A549 (cell line): ENCODE results near the gene ZNF608.

Experiments
- BHLHE40 ChIP-seq: IDR thresholded peaks from 2 replicates; pipeline ENCODE4 v1.6.1; 2012; ENCODE audit warnings: low read depth, low read length, inconsistent platforms
- CBX2 ChIP-seq: fragments of 200-600 bp; sonication (generic); IDR thresholded peaks from 2 replicates; pipeline ENCODE4 v1.6.1; 2016; ENCODE audit warnings: low read depth, mild to moderate bottlenecking, borderline replicate concordance
- EHF ChIP-seq: fragments of 250-450 bp; sonication (Bioruptor Pico); IDR thresholded peaks from 2 replicates; pipeline ENCODE4 v1.5.0; 2020; ENCODE audit warnings: mild to moderate bottlenecking
- GATA3 ChIP-seq: IDR thresholded peaks from 2 replicates; pipeline ENCODE4 v1.6.1; 2012; ENCODE audit warnings: borderline replicate concordance
- HDAC2 ChIP-seq: fragments of 200-600 bp; sonication (generic); IDR thresholded peaks from 2 replicates; pipeline ENCODE4 v1.6.1; 2016
- KDM1A ChIP-seq: fragments of 200-600 bp; sonication (generic); IDR thresholded peaks from 2 replicates; pipeline ENCODE4 v1.6.1; 2016; ENCODE audit warnings: low read depth, mild to moderate bottlenecking
- MYC ChIP-seq: IDR thresholded peaks from 2 replicates; pipeline ENCODE4 v1.6.1; 2012; ENCODE audit warnings: mild to moderate bottlenecking, inconsistent platforms, low read length, improper control_type of control experiment, borderline replicate concordance
- POLR2A ChIP-seq: IDR thresholded peaks from 2 replicates; pipeline ENCODE4 v1.6.1; 2012; ENCODE audit warnings: mild to moderate bottlenecking, low read length
- RNF2 ChIP-seq: fragments of 200-600 bp; sonication (generic); IDR thresholded peaks from 2 replicates; pipeline ENCODE4 v1.6.1; 2016; ENCODE audit warnings: low read depth, mild to moderate bottlenecking, antibody characterized with exemption, moderate library complexity, borderline replicate concordance
- TF ChIP-seq, protein P1 (sequence below): fragments of >200 bp; sonication (Bioruptor Twin); formaldehyde crosslinking; IDR thresholded peaks from 3 replicates; pipeline ENCODE4 v1.5.1; 2016
- TF ChIP-seq, protein P2 (sequence below): IDR thresholded peaks from 2 replicates; pipeline ENCODE4 v1.6.1; 2012; ENCODE audit warnings: low read depth, borderline replicate concordance

DNA sequence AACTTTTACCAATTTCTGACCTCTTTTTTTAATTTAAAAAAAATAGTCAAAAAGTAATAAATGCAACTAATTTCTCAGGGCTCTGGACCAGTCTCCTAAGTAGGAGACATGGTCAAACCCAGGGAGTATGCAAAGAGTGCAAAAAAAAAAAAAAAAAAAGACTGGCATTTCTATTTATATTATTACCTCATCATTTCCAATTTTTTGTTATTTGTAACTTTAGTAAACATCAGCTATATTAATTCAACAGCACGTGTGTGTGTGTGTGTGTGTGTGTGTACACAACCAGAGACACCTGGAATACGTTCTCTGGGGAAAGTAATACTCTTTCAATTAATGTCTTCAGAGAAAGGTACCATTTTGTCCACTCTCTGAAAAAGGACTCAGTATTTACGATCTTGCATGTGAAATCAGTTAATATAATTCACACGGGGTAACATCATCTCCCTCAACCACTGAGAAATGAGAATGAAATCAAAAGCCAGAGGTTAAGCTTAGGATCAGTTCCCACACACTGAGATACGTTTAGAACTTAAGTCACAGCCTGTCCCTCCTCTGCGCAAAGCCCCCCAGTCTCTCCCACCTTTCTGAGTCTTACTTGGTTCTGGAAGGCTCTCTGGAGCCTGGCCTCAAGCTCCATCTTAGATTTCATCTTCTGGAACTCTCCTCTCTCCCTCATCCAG, 21.9 kb downstream of the ZNF608 start:
- TF ChIP-seq, protein P1, sequence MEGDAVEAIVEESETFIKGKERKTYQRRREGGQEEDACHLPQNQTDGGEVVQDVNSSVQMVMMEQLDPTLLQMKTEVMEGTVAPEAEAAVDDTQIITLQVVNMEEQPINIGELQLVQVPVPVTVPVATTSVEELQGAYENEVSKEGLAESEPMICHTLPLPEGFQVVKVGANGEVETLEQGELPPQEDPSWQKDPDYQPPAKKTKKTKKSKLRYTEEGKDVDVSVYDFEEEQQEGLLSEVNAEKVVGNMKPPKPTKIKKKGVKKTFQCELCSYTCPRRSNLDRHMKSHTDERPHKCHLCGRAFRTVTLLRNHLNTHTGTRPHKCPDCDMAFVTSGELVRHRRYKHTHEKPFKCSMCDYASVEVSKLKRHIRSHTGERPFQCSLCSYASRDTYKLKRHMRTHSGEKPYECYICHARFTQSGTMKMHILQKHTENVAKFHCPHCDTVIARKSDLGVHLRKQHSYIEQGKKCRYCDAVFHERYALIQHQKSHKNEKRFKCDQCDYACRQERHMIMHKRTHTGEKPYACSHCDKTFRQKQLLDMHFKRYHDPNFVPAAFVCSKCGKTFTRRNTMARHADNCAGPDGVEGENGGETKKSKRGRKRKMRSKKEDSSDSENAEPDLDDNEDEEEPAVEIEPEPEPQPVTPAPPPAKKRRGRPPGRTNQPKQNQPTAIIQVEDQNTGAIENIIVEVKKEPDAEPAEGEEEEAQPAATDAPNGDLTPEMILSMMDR, result no peak
- TF ChIP-seq RNF2 (no peak), KDM1A (no peak), CBX2 (no peak), POLR2A (no peak), BHLHE40 (no peak), HDAC2 (no peak), GATA3 (no peak), MYC (no peak), EHF (CRISPR knock-in tag) (no peak)
- TF ChIP-seq, protein P2, sequence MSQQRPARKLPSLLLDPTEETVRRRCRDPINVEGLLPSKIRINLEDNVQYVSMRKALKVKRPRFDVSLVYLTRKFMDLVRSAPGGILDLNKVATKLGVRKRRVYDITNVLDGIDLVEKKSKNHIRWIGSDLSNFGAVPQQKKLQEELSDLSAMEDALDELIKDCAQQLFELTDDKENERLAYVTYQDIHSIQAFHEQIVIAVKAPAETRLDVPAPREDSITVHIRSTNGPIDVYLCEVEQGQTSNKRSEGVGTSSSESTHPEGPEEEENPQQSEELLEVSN, result no peak
